Hematopoietic multipotent progenitor cell (in vitro differentiated cells): ENCODE data around the gene FUT8. TPM values are rescaled to one million over a fixed set of nuclear protein-coding genes. Genes with fewer than 3 reads are reported as not detected.

Source experiments
- DNase-seq, 3 donors: peaks; one replicate each; pipeline ENCODE4 v3.0.0-alpha.2; 2011 to 2015; ENCODE audit warnings: low read depth in 2 of 3, low spot score in 2 of 3
- total RNA-seq: library from RNA; depleted of rRNA; stranded (reverse); fragments of >200 nt; gene quantifications from one replicate; pipeline ENCODE4 v1.2.3, GENCODE V29; 2012

FUT8 gene
- total RNA-seq, 1 donor, result 27.2 TPM

DNA sequence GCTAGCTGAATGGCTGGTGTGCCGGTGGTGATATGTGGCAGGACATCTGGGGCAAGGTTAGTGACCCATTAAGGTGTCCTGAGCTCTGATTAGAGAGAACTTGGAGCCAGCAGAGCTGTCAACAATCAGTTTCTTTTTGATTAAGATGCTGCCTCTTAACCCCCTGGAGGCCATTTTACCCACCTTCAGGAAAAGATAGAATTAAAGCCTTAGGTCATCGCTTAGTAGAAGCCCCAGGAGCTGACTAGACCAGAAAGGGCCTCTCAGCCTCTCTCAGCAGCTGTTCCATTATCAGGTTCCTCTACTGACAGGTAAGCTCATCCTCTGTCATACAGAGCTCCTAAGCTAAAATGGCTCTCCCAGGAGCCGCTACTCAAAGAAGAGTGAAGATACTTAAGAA is 339.0 kb downstream of the FUT8 start:
- no peak for DNase-seq

- no peak for DNase-seq
Observed at GRCh38 chr14:65753061-65753460, 340.5 kb downstream of the FUT8 start.

GRCh38 chr14:65755331-65755730 is 342.8 kb downstream of the FUT8 start:
- no peak for DNase-seq

DNA sequence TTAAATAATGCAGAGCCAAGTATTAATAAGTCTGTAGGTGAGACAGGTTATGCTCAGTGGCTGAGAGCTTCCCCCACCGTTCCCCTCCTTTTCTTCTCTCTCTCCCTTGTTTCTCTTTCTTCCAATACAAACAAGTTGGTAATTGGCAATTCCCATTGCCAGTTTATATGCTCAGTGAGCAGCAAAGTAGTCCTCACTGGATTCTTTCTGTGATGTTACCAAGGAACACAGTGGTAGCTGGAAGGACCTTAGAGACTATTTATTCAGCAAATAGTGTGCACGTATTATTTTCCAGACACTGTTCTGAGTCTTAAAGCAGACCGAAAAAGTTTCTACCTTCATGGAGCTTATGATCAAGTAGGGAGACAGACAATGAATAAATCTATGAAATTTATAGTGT is 344.4 kb downstream of the FUT8 start:
- no peak for DNase-seq

GRCh38 chr14:65769151-65769550 is 356.6 kb downstream of the FUT8 start:
- no peak for DNase-seq

DNA sequence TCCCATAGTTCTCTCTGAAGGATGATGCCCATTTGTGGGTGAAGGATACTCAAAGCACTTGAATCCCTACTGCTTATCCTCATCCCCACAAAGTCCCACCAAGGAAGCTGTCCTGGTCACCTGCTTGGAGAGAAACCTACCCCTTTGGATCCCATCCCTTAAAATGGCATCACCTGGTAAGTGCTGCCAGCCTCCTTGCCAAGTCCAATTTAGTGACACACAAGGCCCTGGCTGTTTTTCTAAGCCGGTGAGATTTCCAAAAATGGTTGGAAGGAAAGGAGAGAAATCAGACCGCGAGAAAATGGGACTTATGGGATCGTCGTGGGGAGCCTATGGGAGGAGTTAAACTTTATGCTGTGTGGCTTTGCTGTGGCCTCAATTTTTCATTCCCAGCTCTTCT is 358.2 kb downstream of the FUT8 start:
- DNase-seq, result no peak

GRCh38 chr14:65771271-65771670 is 358.7 kb downstream of the FUT8 start:
- no peak for DNase-seq

DNA sequence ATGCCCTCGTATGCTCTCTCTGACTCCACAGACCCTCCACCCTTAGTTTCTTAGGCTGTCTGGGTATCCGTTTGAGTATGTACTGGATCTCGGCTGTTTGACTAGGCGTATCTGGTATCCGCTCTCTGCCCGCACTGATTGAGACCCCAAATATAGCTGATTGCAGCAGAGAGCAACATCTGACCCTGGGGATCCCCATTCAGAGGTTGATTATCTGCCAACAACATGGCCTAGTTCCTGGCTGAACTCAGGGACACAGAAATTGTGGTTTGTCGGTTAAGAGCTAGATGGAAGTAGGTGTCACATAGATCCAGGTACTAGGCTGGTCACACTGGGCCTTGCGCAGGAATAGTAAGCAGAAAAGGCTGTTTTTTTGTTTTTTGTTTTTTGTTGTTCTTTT is 359.9 kb downstream of the FUT8 start:
- peak in 1 of 3 donors; percentile 30 for DNase-seq

DNA sequence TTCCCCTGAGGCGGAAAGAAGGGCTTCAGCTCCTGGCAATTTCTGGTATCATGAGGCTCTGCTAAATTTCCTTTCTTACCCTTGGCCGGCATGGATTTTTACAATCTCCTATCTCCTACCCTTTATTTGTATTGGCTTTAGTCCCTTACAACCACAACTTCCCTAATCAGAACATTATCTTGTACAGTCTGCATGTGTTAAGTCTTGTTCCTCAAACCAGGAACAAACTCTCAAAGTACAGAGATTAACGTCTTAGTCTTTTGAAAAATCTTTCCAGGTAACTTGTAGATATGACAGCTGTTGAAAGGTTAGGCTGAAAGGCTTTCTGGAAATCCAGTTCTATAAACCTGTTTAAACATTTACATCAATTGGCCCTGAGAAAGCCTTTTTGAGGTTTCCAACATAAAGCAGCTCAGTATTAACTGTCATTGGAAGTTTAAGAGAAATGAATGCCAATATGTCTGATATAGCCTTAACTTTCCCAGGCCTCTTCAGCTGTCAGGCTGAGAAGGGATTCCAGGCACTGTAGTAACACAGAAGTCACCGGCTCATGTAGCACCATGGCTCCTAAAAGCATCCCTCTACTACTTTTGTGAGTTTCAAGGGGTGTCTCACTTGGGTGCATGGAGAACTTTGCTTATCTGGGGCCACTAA is 360.5 kb downstream of the FUT8 start:
- peak in 1 of 3 donors; percentile 54 for DNase-seq

DNA sequence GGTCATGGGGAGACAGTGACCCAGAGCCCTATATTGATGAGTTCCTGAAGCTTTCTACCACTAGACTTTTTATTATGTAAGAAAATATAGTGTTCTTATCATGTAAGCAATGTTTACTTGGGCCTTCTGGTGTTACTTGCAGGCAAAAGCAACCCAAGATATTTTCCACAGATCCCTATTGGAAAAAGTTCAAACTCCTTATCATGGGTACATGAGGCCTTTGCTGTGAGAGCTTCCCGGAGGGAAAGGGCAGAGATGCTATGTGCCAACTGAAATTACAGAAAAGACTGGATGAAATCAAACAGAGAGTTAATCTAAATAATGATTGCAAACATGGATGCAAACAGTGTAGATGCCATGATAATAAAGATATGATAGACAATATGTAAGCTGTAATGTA is 361.5 kb downstream of the FUT8 start:
- no peak for DNase-seq

GRCh38 chr14:65776193-65776852 is 363.8 kb downstream of the FUT8 start:
- DNase-seq, result no peak

DNA sequence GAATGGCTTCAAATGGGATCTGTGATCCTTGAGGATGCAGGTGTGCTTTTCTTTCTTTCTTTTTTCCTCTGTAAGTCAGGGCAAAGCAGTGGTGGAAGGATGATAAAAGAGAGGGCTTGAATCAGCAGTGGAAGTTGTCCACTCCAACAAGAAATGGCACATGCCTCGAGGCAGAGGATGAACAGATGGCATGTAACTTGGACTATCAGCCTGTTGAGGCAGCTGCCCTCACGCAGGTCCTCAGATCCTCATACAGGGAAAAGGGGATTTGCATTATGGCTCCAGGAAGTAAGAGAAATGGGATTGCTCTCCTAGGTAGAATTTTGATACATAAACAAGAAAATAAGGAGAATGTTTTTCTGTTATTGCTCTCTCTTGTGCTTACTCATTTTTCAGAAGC is 368.0 kb downstream of the FUT8 start:
- DNase-seq, result no peak

DNA sequence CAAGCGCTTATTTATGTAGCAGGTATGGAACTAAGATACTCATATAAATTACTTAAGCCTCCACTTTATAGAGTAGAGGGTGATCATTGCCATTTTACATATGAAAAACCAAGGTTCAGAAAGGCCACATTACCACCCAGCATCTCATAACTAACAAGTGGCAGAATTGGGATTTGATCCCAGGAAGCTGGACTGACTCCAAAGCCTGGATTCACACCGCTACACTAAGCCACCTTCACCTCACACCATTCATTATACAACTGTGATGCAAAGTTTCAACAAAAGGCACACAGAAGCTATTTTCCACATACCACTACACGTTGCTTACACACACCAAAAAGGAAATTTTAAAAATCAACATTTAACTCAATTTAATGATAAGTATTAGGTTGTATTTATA is 370.6 kb downstream of the FUT8 start:
- no peak for DNase-seq

GRCh38 chr14:65783576-65783975 is 371.0 kb downstream of the FUT8 start:
- DNase-seq, result no peak

DNA sequence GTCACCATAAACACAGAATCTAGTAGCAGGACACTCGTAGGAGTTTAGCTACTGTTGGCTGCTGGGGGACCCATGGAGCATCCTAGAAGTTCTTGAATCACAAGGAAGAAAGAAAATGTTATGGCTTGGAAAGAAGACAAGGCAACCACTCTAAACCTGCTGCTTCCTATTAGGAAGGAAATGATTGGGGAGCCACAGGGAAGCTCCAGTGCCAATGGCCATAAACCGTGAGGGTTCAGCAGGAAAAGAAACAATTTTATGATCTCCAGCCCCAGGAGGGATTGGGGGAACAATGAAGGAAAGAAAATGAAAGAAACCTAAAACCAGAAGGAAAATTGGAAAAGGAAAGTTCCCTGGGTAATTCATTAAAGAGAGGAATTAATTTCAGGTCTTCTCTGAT is 372.0 kb downstream of the FUT8 start:
- no peak for DNase-seq

- DNase-seq, result no peak
Observed at GRCh38 chr14:65787461-65787860, 374.9 kb downstream of the FUT8 start.

DNA sequence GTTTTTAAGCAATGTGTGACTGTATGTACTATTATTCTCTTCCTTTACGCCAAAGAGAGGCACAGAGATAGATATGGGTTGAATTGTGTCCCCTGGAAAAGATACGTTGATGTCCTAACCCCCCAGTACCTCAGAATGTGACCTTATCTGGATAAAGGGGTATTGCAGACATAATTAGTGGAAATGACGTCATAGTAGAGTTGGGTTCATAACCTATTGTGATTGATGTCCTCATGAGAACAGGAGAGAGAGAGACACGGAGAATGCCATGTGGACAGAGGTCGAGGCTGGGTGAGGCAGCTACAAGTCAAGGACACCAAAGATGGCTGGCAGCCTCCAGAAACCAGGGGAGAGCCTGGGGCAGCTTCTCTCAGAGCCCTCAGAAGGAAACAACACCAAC is 376.3 kb downstream of the FUT8 start:
- no peak for DNase-seq

DNA sequence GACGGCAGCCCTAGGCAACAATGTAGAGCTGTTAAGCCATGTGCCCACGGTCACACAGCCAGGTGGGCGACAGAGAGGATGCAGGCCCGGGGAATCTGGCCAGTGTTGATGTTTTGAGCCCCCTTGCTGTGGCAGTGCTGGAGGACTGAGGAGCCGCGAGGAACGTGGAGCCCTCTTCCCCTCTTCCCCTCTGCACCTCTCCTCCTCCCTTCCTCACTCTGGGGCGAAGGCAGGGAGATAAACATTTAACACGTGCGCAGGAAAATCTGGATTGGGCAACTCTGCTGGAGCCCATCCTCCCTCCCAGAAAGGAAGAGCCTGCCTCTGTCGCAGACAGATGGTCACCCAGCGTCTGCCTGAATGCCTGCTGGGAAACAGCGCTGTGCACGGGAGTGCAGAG is 376.8 kb downstream of the FUT8 start:
- DNase-seq, result no peak

- DNase-seq, result no peak
Observed at GRCh38 chr14:65790172-65790815, 377.8 kb downstream of the FUT8 start.

- peak; percentile 23 to 79 (median 52) for DNase-seq
Observed at GRCh38 chr14:65791191-65791981, 378.9 kb downstream of the FUT8 start.

DNA sequence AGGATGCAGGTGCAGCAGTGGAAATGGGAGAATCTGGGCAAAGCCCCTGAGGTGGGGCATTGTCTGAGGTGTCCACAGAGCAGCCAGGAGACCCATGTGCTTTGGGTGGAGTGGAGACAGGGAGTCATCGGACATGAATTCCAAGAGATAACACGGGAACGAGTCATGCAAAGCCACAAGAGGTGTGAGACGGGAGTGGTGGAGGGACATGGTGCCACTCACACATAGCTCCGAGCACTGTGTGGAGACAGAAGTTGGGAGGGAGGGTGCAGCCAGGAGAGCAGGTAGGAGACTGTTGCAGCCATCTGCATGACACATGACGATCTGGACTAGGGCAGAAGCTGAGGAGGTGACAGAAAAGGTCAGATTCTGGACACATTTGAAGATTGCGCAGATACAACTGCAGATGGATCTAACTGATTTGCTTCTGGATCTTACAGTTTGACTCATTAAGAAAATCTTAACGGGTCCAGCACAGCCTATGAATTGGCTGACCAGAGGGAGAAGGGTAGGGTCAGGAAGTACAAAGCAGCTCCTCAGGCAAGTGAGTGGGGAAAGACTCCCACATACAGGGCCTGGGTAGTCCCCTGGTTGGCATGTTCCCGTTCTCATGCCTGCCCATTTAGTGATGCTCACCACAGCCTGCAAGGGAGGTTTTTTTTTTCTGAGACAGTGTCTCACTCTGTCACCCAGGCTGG is 379.8 kb downstream of the FUT8 start:
- DNase-seq, result no peak
